Anterior cingulate cortex (tissue), 58 donors: Measurements from ENCODE around the gene PYGL.
"Not testable (repeated sequence)": the region's sequence is repeated elsewhere in the genome, so short reads cannot be mapped to it uniquely, and the experiment has no call there.

Experiments
- DNase-seq, 58 donors: peaks; one replicate each; lab custom pipeline; 2025; lab: John Stamatoyannopoulos, UW

The PYGL gene

DNA sequence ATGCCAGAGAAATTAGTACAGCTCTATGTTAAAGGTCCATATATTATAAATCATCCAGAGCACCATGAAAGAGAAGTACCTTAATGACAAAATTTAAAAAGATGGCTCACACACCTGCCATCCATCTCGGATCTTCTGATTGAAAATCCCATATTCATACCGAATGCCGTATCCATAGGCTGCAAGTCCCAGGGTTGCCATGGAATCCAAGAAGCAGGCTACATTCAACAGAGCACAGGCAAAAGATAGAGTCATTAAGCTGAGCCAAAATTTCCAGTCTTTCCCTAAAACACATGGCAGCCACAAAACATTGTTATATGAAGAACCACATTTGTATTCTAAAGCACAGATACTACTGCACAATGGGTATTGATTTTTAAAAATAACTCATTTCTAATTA, 12.7 kb downstream of the PYGL start:
- peak in 1 of 58 donors; percentile 19 for DNase-seq

DNA sequence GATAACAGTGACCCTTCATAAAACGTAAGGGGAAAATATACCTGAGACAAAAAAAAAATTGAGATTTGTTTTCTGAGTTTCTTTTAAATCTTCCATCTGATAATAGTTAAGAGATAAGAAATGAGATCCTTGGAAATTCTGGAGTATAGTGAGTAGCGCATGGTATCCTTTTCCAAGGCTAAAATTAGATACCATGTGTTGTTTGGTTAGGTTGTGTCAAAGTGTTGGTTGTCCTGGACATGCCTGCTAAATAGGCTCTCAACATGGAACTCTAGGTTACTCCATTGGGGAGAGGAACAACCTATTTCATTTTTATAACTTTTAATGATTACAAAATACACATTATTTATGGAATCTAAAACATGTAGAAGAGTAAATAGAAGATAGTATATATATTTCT, 14.8 kb downstream of the PYGL start:
- no peak for DNase-seq

DNA sequence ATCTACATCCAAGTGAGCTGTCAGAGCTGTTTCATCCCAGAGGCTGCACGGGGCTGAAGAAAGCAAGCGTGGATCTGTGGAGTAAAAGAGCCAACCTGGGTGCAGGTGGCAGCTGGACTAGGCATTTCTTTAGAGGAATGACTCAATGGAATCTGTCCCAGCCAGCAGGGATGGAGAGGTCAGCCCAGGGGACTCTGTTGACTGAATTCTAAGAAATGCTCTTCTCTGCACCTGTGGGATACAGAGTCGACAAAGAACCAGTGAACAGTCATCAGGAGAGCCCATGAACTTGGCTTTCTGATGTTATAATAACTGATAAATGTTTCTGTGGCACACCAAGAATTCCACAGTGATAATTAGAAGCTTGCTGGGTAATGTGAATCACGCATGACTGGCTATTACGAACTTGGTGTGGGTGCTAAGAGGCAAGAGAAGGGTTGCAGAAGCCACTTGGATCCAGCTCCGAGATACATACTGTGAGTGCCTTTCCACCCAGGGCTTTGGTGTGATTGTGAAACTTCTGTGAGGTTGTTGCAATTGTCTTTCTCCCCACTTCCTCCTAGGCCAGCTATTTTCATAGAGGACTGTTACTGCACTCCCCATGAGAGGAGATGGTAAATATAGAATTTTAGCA, 16.2 kb downstream of the PYGL start:
- peak in 4 of 58 donors; percentile 10 to 28 (median 26) for DNase-seq

DNA sequence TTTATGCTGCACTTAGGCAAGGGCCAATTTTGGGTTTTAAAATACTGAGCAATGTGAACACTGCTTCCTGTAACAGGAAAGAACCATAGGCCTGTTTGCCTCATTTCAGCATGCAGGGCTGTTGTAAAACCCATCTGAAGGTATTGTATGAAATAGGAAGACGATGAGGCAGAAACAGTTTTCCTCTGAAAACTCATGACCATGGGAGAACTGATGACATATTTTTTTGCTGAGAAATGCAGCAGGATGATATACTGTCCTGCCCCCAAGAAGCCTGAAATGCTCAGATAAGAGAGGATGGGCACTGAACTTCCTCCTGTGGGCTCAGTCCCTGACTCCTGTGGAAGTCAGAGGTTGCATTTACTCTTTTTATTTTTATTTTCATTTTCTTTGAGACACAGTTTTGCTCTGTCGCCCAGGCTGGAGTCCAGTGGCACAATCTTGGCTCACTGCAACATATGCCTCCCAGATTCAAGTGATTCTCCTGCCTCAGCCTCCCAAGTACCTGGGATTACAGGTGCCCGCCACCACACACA, 17.4 kb downstream of the PYGL start:
- no peak for DNase-seq

DNA sequence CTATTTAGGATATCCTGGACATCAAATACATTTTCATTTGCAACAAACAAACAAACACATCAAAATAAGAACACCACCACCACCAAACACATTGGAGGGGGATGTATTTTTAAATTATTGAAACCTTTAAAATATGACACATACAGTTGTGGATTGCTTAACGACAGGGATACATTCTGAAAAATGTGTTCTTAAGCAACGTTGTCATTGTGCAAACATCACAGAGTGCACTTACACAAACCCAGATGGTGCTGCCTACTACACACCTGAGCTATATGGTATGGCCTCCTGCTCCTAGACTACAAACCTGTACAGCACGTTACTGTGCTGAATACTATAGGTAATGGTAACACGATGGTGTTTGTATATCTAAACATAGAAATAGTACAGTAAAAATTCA, 19.4 kb downstream of the PYGL start:
- DNase-seq, result no peak

DNA sequence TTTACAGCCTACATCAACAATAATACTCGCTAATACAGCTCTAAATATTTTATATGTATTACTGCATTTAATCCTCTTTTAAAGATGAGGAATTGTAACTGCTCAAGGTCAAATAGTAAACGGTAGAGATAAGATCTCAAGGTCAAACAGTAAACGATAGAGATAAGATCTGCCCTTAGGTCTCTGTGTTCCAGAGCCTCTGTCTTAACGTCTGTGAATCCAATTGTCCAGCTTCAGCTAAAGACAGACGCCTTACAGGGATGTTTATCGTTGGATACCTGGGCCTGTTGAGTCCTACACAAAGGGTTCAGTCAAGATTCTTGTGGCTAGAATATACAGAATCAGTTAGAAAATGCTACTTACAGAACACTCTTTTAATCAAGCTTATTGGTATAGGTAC, 20.0 kb downstream of the PYGL start:
- no peak for DNase-seq

DNA sequence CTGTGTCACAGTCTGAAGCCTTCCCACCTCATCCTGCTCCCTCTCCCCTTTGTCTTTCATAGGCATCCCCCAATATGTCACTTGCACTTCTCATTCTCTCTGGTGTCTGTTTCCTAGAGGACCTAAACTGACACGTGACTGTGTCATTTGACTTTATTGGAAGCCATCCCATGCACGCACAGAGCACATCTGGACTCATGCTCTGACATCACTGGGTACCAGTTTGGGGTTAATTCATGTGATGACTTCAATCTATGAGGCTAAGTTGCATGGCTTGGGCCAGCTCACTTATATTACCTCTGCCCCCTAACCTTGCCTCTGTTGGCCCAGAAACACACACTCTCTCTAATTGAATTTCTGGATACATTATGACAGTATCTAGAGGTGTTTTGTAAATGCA, 21.5 kb downstream of the PYGL start:
- no peak for DNase-seq

DNA sequence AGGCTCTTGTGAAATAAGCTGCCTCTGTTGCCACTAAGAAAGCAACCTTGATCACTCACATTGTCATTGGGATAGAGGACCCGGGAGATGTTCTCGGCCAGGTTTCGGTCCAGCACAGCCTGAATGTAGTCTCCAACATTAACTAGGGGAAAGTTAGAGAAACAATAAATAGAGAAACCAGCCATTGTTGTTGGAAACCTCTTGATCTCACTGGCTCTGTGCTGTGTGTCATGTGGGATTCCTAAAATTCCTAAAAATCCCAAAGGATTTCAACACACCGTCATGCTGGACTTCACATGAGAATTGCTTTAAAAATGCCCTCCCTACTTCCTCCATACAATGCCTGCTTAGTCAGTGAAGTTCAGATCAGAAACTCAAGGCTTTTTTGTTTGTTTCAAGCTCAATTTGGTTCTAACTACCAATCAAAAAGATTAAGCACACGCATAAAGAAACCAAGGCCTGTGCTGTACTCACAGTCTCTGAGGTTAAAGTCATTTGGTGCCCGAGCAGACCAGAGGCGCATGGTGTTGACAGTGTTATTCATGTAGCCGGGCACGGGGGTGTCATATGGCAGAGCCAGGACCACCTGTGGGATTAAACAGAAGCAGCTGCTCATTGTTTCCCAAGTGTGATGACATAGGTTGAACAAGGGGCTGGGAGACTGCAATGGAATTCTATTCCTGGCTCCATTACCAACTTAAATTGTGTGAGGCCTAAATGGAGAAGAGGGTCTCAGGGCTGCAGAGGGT, 23.6 kb downstream of the PYGL start:
- DNase-seq, result no peak

DNA sequence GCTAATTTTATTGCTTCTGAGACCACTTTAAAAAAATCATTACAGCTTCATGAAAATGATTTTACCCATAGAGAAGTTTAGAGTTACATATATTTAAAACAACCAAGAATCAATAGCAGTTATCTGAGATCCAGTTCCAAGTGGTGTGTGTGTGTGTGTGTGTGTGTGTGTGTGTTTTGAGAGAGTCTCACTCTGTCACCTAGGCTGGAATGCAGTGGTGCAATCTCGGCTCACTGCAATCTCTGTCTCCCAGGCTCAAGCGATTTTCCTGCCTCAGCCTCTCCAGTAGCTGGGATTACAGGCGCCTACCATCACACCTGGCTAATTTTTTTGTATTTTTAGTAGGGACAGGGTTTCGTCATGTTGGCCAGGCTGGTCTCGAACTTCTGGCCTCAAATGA, 24.8 kb downstream of the PYGL start:
- not testable (repeated sequence) for DNase-seq

DNA sequence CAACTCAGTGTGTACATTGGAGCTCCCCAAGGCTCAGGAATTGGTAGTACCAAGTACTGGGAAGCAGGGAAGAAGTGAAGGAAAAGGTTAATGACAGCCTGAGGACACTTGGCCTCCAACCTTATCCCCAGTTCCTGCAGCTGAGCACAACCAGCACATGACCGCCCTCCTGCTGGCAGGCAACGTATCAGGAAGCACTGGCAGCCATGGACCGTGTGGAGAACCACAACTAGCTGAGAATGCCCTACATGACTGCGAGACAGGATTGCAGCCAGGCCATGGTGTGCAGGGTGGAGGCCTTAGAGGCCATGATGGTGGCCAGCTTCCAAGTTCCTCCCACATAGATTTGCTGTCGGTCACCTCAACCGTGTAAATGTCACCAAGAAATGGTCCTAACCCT, 26.8 kb downstream of the PYGL start:
- no peak for DNase-seq

DNA sequence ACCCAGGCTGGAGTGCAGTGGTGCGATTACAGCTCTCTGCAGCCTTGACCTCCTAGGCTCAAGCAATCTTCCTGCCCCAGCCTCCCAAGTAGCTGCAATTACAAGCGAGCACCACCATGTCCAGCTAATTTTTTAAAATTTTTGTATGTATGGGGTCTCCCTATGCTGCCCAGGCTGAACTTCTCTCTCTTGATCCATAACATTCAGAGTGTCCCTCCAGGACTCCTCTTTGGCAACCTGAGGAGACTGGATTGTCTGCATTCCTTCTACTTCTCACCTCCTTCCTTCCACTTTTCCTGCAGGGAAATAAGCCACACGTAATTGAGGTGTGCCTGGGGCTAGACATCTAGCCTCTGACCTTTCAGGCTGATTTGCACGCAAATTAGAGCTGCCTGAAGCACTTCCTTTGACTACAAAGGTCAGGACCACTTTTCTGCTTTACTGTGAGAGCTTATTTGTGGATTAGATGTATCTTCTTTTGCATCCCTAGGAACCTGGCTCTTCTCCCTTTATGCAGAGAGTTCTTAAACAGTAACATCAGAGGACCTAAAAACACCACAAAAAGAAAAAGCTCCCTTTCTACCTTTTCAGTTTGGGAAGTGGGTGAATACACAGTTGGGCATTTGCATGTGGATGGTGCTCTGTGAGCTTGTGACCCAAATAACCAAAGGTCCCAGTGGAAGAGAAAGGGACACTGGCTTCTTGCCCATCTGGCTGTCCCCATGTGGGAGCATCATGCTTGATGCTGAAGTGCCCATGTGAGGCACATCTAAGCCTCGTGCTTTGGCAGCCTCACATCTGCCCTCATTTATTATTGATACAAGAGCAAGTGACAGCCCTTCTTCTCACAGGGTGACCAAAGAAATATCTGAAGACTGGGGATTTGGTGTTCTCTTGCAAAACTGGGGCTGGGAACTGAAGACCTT, 33.5 kb downstream of the PYGL start:
- peak in 2 of 58 donors; percentile 12 to 42 for DNase-seq

DNA sequence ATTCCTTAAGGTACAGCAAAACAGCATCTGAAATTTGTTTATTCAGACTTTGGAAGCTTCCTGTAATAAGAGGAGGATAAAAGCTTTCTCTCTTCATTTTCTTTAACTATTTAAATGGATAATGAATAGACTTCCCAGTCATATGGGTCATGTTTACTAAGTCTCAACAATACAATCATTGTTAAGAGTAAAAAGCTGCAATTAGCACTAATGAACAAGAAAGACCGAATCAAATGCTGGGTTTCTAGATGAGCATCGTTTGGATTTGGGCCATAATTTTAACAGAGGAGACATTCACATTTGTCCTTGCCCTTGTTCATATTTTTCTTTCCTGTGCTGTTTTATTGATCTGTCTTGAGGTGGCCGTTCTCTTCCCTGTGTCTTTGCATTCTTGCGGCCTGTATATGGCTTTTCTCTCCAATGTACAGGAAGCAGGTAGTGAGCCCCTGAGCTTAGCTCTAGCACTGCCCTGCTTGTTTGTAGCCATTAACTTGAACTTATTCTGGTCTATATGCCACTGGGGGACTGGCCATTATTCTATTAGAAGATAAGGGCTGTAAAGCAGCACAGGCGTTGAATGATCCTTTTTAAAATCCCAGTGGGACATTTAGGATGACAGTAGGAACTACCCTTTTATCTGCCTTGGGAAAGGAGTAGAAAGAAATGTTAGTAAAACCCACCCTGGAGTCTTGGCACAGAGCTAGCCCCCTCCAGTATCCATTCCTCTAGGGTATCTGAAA, 37.8 kb downstream of the PYGL start:
- peak in 2 of 58 donors; percentile 11 to 15 for DNase-seq

DNA sequence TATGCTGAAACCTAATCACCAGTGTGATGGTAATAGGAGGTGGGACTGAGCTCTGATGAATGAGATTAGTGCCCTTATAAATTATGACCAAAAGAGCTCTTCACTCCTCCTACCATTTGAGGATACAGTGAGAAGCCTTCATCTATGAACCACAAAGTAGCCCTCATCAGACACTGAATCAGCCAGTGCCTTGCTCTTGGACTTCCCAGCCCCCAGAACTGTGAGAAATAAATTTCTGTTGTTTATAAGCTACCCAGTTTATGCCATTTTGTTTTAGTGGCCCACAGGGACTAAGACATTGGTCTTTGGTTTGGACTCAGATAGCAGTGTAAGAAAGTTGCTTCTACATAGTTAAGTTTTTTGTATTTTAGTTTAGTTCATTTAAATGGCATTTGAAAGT, 39.6 kb downstream of the PYGL start:
- DNase-seq, result no peak

DNA sequence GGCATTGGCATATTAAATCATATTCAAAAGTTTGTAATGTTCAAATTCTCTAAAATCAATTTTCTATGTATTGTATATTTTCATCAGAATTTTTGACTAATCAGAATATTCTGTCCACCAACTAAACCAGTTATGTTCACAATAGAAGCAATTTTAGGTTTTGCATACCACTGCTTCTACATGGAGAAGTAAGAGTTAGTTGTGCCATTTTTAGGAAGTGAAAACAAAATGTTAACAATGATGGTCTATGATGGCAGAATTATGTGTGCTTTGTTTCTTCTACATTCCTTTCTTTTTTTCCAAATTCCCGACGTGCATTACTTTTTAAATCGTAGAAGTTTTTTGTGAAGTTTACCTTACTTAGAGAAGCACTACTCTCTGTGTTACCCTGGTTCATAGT, 42.9 kb downstream of the PYGL start:
- DNase-seq, result no peak

DNA sequence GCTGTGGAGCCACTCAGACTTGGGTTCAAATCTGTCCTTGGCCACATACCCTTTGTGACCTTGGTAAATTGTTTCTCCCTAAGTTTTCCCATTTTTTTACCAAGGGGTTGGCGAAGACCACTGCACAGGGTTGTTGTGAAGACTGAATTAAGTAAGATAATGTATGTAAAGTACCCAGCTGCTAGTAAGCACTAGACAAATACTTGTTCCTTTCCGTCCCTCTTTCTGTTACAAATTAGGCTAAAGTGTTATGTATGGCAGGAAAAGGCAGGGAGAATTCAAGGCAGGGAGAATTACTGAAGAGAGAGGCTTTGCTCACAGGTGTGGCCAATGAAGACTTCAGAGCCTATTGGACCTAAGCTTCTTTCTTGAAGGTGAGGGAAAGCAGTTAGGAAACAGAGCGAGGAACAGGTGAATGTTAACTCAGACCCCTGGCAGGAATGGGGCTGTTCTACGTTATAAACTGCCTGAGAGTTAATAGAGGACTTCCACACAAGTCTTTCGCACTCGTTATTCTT, 46.6 kb downstream of the PYGL start:
- DNase-seq, result no peak

DNA sequence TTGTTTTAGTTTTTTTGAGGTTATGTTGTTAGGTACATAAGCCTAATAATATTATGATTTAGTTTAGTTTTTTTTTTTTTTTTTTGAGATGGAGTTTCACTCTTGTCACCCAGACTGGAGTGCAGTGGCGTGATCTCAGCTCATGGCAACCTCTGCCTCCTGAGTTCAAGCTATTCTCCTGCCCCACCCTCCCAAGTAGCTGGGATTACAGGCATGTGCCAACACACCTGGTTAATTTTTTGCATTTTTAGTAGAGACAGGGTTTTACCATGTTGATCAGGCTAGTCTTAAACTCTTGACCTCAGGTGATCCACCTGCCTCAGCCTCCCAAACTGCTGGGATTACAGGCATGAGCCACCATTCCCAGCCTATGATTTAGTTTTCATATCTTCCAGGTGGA, 47.3 kb downstream of the PYGL start:
- DNase-seq, result not testable (repeated sequence)

DNA sequence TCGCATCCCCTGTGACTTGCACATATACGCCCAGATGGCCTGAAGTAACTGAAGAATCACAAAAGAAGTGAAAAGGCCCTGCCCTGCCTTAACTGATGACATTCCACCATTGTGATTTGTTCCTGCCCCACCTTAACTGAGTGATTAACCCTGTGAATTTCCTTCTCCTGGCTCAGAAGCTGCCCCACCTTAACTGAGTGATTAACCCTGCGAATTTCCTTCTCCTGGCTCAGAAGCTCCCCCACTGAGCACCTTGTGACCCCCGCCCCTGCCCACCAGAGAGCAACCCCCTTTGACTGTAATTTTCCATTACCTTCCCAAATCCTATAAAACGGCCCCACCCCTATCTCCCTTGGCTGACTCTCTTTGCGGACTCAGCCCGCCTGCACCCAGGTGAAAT, 47.9 kb downstream of the PYGL start:
- not testable (repeated sequence) for DNase-seq

DNA sequence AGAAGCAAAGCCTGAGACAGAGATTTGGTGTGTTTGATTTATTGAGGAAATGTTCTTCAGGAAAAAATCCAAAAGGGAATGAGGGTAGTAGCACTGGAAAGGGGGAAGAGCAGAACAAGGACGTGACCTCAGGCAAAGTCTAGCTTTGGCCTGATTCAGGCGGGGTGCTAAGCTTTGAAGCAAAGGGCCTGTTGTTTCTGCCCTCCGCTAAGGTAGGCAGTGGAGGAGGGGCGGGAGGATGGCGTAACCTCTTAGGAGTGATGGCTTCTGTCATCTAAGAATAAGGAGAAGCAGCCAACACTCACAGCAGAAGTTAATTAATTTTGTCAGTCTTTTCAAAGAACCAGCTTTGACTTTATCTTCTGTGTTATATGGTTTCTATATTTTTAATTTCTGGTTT, 52.0 kb downstream of the PYGL start:
- no peak for DNase-seq

DNA sequence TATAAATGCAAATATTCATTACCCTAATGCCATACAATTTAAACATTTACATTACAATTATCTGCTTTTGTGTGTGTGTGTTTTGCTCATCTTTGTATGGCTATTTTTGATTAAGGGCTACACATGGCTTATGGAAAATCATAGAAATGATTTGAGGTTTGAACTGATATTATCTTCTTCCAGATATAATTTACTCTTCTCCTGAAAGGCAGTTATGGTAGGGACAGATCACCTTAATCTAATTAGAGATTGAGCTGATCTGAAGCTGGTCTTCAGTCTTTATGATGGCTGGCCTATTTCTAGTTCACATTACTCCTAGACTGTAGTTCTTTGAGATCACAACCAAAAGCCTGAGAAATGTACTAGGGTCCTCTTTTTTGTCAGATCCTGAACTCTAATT, 56.8 kb downstream of the PYGL start:
- no peak for DNase-seq

DNA sequence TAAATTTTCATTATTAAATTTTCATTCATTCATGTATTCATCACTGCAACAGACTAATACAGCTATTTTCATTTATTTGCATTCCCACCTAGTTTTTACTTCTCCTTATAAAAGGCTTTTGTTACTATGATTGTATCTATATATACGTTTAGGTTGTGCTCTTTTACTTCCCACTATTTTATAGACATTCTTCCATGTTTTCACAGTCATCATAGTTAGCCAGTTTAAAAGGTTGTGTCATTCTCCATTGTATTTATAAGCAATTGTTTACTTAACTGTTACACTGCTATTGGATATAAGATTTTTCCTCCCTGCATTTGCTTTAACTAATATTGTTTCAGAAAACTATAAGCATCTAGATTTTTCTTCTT, 60.5 kb downstream of the PYGL start:
- DNase-seq, result no peak
